IPS-15b (cell line): ENCODE data around the gene KSR2.

Experiments
- H3K27me3 ChIP-seq: one replicate; pipeline ENCODE4 v1.6.1; 2013; ENCODE audit warnings: low read length; ENCODE audit not compliant: control insufficient read depth, insufficient read depth
- H3K36me3 ChIP-seq: one replicate; pipeline ENCODE4 v1.6.1; 2013; ENCODE audit warnings: low read length; ENCODE audit not compliant: control insufficient read depth, insufficient read depth
- H3K4me1 ChIP-seq: one replicate; pipeline ENCODE4 v1.6.1; 2013; ENCODE audit warnings: mild to moderate bottlenecking, low read length; ENCODE audit not compliant: control insufficient read depth, insufficient read depth
- H3K4me3 ChIP-seq: one replicate; pipeline ENCODE4 v1.5.1; 2013; ENCODE audit warnings: low read depth, low read length
- H3K9ac ChIP-seq: one replicate; pipeline ENCODE4 v1.6.1; 2013; ENCODE audit warnings: low read depth, mild to moderate bottlenecking, low read length
- H3K9me3 ChIP-seq: one replicate; pipeline ENCODE4 v1.6.1; 2013; ENCODE audit warnings: mild to moderate bottlenecking, low read length; ENCODE audit not compliant: control insufficient read depth, insufficient read depth

Gene KSR2

GRCh38 chr12:117469883-117470483 lies 498.8 kb downstream of the KSR2 start:
- no peaks in the 10 kb centered on the region for H3K27me3 ChIP-seq
- H3K36me3 ChIP-seq = no peaks in the 10 kb centered on the region
- no peaks in the 10 kb centered on the region for H3K4me1 ChIP-seq
- no peaks in the 10 kb centered on the region for H3K9me3 ChIP-seq
- no peak overlapping the region for H3K4me3 ChIP-seq
- H3K9ac ChIP-seq = no peak overlapping the region

GRCh38 chr12:117468016-117468415 lies 500.8 kb downstream of the KSR2 start:
- Histone ChIP-seq H3K9me3 (no peaks in the 10 kb centered on the region), H3K9ac (no peak overlapping the region), H3K27me3 (no peaks in the 10 kb centered on the region), H3K4me1 (no peaks in the 10 kb centered on the region), H3K36me3 (no peaks in the 10 kb centered on the region), H3K4me3 (no peak overlapping the region)

- no peaks in the 10 kb centered on the region for H3K9me3 ChIP-seq
- no peak overlapping the region for H3K9ac ChIP-seq
- no peak overlapping the region for H3K4me3 ChIP-seq
- H3K27me3 ChIP-seq = no peaks in the 10 kb centered on the region
- no peaks in the 10 kb centered on the region for H3K4me1 ChIP-seq
- H3K36me3 ChIP-seq = no peaks in the 10 kb centered on the region
Measured at GRCh38 chr12:117467588-117467987, 501.2 kb downstream of the KSR2 start.

GRCh38 chr12:117466677-117467362 lies 502.0 kb downstream of the KSR2 start:
- H3K36me3 ChIP-seq = no peaks in the 10 kb centered on the region
- no peaks in the 10 kb centered on the region for H3K9me3 ChIP-seq
- no peak overlapping the region for H3K9ac ChIP-seq
- no peak overlapping the region for H3K4me3 ChIP-seq
- no peaks in the 10 kb centered on the region for H3K4me1 ChIP-seq
- no peaks in the 10 kb centered on the region for H3K27me3 ChIP-seq

- Histone ChIP-seq H3K9ac (no peak overlapping the region), H3K27me3 (no peaks in the 10 kb centered on the region), H3K4me3 (no peak overlapping the region), H3K9me3 (no peaks in the 10 kb centered on the region), H3K4me1 (no peaks in the 10 kb centered on the region), H3K36me3 (no peaks in the 10 kb centered on the region)
Measured at GRCh38 chr12:117461732-117462131, 507.1 kb downstream of the KSR2 start.

- H3K9ac ChIP-seq = no peak overlapping the region
- H3K9me3 ChIP-seq = no peaks in the 10 kb centered on the region
- no peaks in the 10 kb centered on the region for H3K36me3 ChIP-seq
- no peaks in the 10 kb centered on the region for H3K4me1 ChIP-seq
- no peak overlapping the region for H3K4me3 ChIP-seq
- H3K27me3 ChIP-seq = no peaks in the 10 kb centered on the region
Measured at GRCh38 chr12:117459229-117459628, 509.6 kb downstream of the KSR2 start.

GRCh38 chr12:117457189-117457588 lies 511.6 kb downstream of the KSR2 start:
- no peak overlapping the region for H3K9ac ChIP-seq
- no peaks in the 10 kb centered on the region for H3K4me1 ChIP-seq
- H3K9me3 ChIP-seq = no peaks in the 10 kb centered on the region
- H3K4me3 ChIP-seq = no peak overlapping the region
- H3K36me3 ChIP-seq = no peaks in the 10 kb centered on the region
- no peaks in the 10 kb centered on the region for H3K27me3 ChIP-seq

- no peaks in the 10 kb centered on the region for H3K9me3 ChIP-seq
- no peaks in the 10 kb centered on the region for H3K27me3 ChIP-seq
- no peaks in the 10 kb centered on the region for H3K4me1 ChIP-seq
- H3K4me3 ChIP-seq = no peak overlapping the region
- no peak overlapping the region for H3K9ac ChIP-seq
- H3K36me3 ChIP-seq = no peaks in the 10 kb centered on the region
Measured at GRCh38 chr12:117456076-117456475, 512.7 kb downstream of the KSR2 start.

- Histone ChIP-seq H3K27me3 (no peaks in the 10 kb centered on the region), H3K9ac (no peak overlapping the region), H3K9me3 (no peaks in the 10 kb centered on the region)
Measured at GRCh38 chr12:117453961-117454360, 514.8 kb downstream of the KSR2 start.

GRCh38 chr12:117452112-117452511 lies 516.7 kb downstream of the KSR2 start:
- Histone ChIP-seq H3K4me3 (no peak overlapping the region), H3K9me3 (no peaks in the 10 kb centered on the region), H3K9ac (no peak overlapping the region), H3K4me1 (no peaks in the 10 kb centered on the region), H3K27me3 (no peaks in the 10 kb centered on the region), H3K36me3 (no peaks in the 10 kb centered on the region)

More at GRCh38 chr12:117453961-117454360, 514.8 kb downstream of the KSR2 start:
- no peaks in the 10 kb centered on the region for H3K4me1 ChIP-seq
- no peaks in the 10 kb centered on the region for H3K36me3 ChIP-seq
- H3K4me3 ChIP-seq = no peak overlapping the region

GRCh38 chr12:117450209-117450608 lies 518.6 kb downstream of the KSR2 start:
- Histone ChIP-seq H3K9me3 (no peaks in the 10 kb centered on the region), H3K9ac (no peak overlapping the region), H3K4me1 (no peaks in the 10 kb centered on the region), H3K36me3 (no peaks in the 10 kb centered on the region), H3K27me3 (no peaks in the 10 kb centered on the region), H3K4me3 (no peak overlapping the region)

GRCh38 chr12:117447665-117448366 lies 521.0 kb downstream of the KSR2 start:
- no peaks in the 10 kb centered on the region for H3K36me3 ChIP-seq
- H3K4me3 ChIP-seq = no peak overlapping the region
- no peak overlapping the region for H3K9ac ChIP-seq
- no peaks in the 10 kb centered on the region for H3K4me1 ChIP-seq
- H3K27me3 ChIP-seq = no peaks in the 10 kb centered on the region
- H3K9me3 ChIP-seq = no peaks in the 10 kb centered on the region
